ENCODE data around the gene MIPOL1. TPM values are rescaled to one million over a fixed set of nuclear protein-coding genes. Genes with fewer than 3 reads are reported as not detected.

Gene MIPOL1
- total and polyA plus RNA-seq, 4 donors: 0.51 to 6.6 (median 1.9) TPM

GRCh38 chr14:37172024-37172869, 25.5 kb upstream of the MIPOL1 start, which contains the start of gene SLC25A21:
Gene SLC25A21, minus strand, starts transcription at chr14:37172606.
- H3K4me1 ChIP-seq (ENCODE audit: control insufficient read depth in 4 of 4, insufficient read depth in 4 of 4, low read length in 3 of 4): peaks cover 0 to 15% (median 7%) of the 10 kb centered on the region in 4 donors
- peak within 1 kb of the TSS; percentile 79 to 86 for H3K27ac ChIP-seq (ENCODE audit: low read depth in 1 of 2, low read length in 2 of 2)
- H3K36me3 ChIP-seq (ENCODE audit: control insufficient read depth in 4 of 4, insufficient read depth in 3 of 4, low read depth in 1 of 4, low read length in 3 of 4): no peaks in the 10 kb centered on the region
- no peaks in the 10 kb centered on the region for H3K9me3 ChIP-seq (ENCODE audit: control insufficient read depth in 4 of 4, low read length in 3 of 4)
- H3K9ac ChIP-seq (ENCODE audit: low read depth in 1 of 2, low read length in 2 of 2): peak within 1 kb of the TSS; percentile 81 to 88
- WGBS: 2% methylated on average over 66 of the region's 66 CpGs
- peak; percentile 80 for DNase-seq (ENCODE audit: low spot score)
- no peaks in the 10 kb centered on the region for H3K27me3 ChIP-seq (ENCODE audit: control insufficient read depth in 4 of 4, insufficient read depth in 4 of 4, low read length in 3 of 4)
- TF ChIP-seq REST (IDR thresholded peaks at IDR 0.05) (peak; percentile 71), YY1 (IDR thresholded peaks at IDR 0.05) (peak; percentile 92), ATF3 (IDR thresholded peaks at IDR 0.05) (no peak), CTCF (IDR thresholded peaks at IDR 0.05; ENCODE audit: low read depth, low read length, missing input control) (no peak), FOXA1 (IDR thresholded peaks at IDR 0.05) (no peak), TAF1 (conservative IDR thresholded peaks at IDR 0.05) (peak; percentile 68), JUND (IDR thresholded peaks at IDR 0.05) (peak in 1 of 2 donors; percentile 24), ZBTB33 (IDR thresholded peaks at IDR 0.05) (peak; percentile 84), RAD21 (IDR thresholded peaks at IDR 0.05) (peak in 1 of 2 donors; percentile 5), MAX (IDR thresholded peaks at IDR 0.05) (peak; percentile 28), HNF4A (conservative IDR thresholded peaks at IDR 0.05) (peak; percentile 10 to 17), GABPA (IDR thresholded peaks at IDR 0.05 in 1 of 2, conservative IDR thresholded peaks at IDR 0.05 in 1 of 2) (no peak), SP1 (IDR thresholded peaks at IDR 0.05) (no peak), HNF4G (IDR thresholded peaks at IDR 0.05) (no peak), RXRA (IDR thresholded peaks at IDR 0.05) (no peak)
- H3K4me3 ChIP-seq (ENCODE audit: low read depth in 1 of 3, low read length in 3 of 3): peak within 1 kb of the TSS; percentile 58 to 96 (median 91)
